Natural killer cell treated with Interleukin-12 subunit alpha and Interleukin-12 subunit beta and Interleukin-15 and Interleukin-18, amount 100 ng/mL, for 72 hours (primary cell): Measurements from ENCODE around the gene EDC3. TPM values are rescaled to one million over a fixed set of nuclear protein-coding genes. Genes with fewer than 3 reads are reported as not detected.

Experiments used
- total RNA-seq, 2 donors: library from RNA; stranded (reverse); gene quantifications; one replicate each; pipeline ENCODE4 v1.2.3, GENCODE V29; 2022

Gene EDC3
- total RNA-seq, 2 donors from 2014 or later, result 69.4 to 73.0 TPM

Other genes starting within 250 kb of the EDC3 start
- gene UBL7, start 234.9 kb downstream of the EDC3 start, total RNA-seq, result 10 to 100 TPM; 34.3 to 38.9 TPM
- gene ARID3B, start 154.8 kb downstream of the EDC3 start, total RNA-seq, result 100 to 1,000 TPM in 1 of 2 donors, 10 to 100 TPM in 1; 77.1 to 105 TPM
- gene CLK3, start 80.2 kb downstream of the EDC3 start, total RNA-seq, result 100 to 1,000 TPM; 148 TPM
- 1 to 10 TPM; 3.2 to 4.6 TPM for gene CYP1A1, start 29.5 kb upstream of the EDC3 start, total RNA-seq
- gene CYP1A2, start 52.8 kb upstream of the EDC3 start, total RNA-seq, result not detected
- gene CSK, start 86.1 kb upstream of the EDC3 start, total RNA-seq, result 100 to 1,000 TPM; 323 TPM
- 1 to 10 TPM; 3.4 to 4.9 TPM for gene LMAN1L, start 116.8 kb upstream of the EDC3 start, total RNA-seq
- gene CPLX3, start 130.6 kb upstream of the EDC3 start, total RNA-seq, result 1 to 10 TPM in 1 of 2 donors, under 1 TPM in 1; 0.43 to 1.7 TPM
- 10 to 100 TPM; 39.1 to 74.7 TPM for gene ULK3, start 147.1 kb upstream of the EDC3 start, total RNA-seq
- 100 to 1,000 TPM; 109 to 111 TPM for gene SCAMP2, start 177.3 kb upstream of the EDC3 start, total RNA-seq
- 10 to 100 TPM; 43.6 to 46.8 TPM for gene MPI, start 194.0 kb upstream of the EDC3 start, total RNA-seq
- gene FAM219B, start 210.8 kb upstream of the EDC3 start, total RNA-seq, result 10 to 100 TPM; 49.6 to 74.3 TPM
- 100 to 1,000 TPM; 221 to 229 TPM for gene COX5A, start 242.0 kb upstream of the EDC3 start, total RNA-seq